ENCODE measurements around the gene RBKS. TPM values are rescaled to one million over a fixed set of nuclear protein-coding genes. Genes with fewer than 3 reads are reported as not detected.

RBKS gene
- total and polyA plus RNA-seq, 2 of the 13 experiments (the other 11 are each of a cell fraction or from before 2014, with no cell fraction given), result 7.7 to 8.3 TPM

DNA sequence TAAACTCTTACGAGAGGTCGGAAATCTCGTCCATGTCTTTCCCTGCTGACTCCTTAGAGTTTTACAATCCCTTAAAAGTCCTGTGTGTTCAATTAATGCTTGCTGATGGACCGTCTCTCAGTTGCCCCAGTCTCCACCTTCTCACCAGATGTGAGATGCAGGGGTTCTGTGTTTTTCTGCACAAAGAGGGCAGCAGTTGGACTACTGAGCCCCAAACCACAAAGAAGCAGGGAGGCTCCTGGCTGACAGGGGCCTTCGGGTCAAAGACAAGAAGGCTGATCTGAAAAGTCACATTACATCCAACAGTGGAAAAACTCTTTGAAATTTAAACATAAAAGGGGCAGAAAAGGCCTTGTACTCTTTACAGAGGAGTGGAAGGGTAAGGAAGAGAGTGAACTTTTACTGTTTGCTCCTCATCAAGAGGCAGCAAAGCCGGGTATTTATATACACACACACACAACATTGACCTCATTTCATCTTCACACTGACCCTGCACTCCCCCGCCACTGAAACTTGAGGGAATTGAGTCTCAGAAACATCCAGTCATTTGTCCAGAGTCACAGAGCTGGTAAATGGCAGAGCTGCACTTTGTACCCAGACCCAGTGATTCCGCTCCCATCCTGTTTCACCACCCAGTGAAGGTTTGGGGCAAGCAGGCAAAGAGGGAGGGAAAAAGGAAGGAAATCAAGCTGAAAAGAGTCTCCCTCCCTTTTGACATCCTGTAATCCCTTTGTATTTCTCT is 94.9 kb downstream of the RBKS start (continued):
- TF ChIP-seq PRPF4 (IDR thresholded peaks at IDR 0.05; ENCODE audit: low read depth, low read length, poor library complexity, severe bottlenecking) (no peak), SALL1 (CRISPR knock-in tag; IDR thresholded peaks at IDR 0.05) (peak; percentile 56; the same call in 1 of the 2 replicates), ARHGAP35 (CRISPR knock-in tag; IDR thresholded peaks at IDR 0.05; ENCODE audit: borderline replicate concordance) (no peak), ZSCAN25 (CRISPR knock-in tag; IDR thresholded peaks at IDR 0.05) (0 out of 2 replicates have a peak, but pooled peaks have one; percentile 41), ZMYM3 (CRISPR knock-in tag; IDR thresholded peaks at IDR 0.05) (peak; percentile 83), GABPA (IDR thresholded peaks at IDR 0.05; ENCODE audit: low read depth, low read length) (no peak), GABPA (CRISPR knock-in tag; IDR thresholded peaks at IDR 0.05; ENCODE audit: low read depth) (peak; percentile 39), GABPB1 (CRISPR knock-in tag; IDR thresholded peaks at IDR 0.05) (peak; percentile 26; the same call in 1 of the 2 replicates), ELF3 (CRISPR knock-in tag; IDR thresholded peaks at IDR 0.05) (peak; percentile 53; the same call in 1 of the 2 replicates), NR2F6 (IDR thresholded peaks at IDR 0.05) (peak; percentile 67), NR2F6 (CRISPR knock-in tag; IDR thresholded peaks at IDR 0.05) (peak; percentile 41; the same call in 1 of the 2 replicates), ZNF790 (CRISPR knock-in tag; IDR thresholded peaks at IDR 0.05; ENCODE audit: borderline replicate concordance) (no peak), KAT8 (CRISPR knock-in tag; IDR thresholded peaks at IDR 0.05) (peak; percentile 54; the same call in 1 of the 2 replicates), ZFP37 (CRISPR knock-in tag; IDR thresholded peaks at IDR 0.05; ENCODE audit: borderline replicate concordance) (no peak), ZNF335 (CRISPR knock-in tag; IDR thresholded peaks at IDR 0.05) (peak; percentile 62; the same call in 1 of the 2 replicates), ZNF331 (CRISPR knock-in tag; IDR thresholded peaks at IDR 0.05) (peak; percentile 80; the same call in 1 of the 2 replicates), ZNF614 (CRISPR knock-in tag; IDR thresholded peaks at IDR 0.05; ENCODE audit: borderline replicate concordance) (peak; percentile 85; the same call in 1 of the 2 replicates), ETV5 (CRISPR knock-in tag; IDR thresholded peaks at IDR 0.05; ENCODE audit: borderline replicate concordance) (peak; percentile 78), YEATS4 (CRISPR knock-in tag; IDR thresholded peaks at IDR 0.05; ENCODE audit: borderline replicate concordance) (no peak), KDM2A (CRISPR knock-in tag; IDR thresholded peaks at IDR 0.05; ENCODE audit: borderline replicate concordance, low read depth) (0 out of 2 replicates have a peak, but pooled peaks have one; percentile 38)
- TF ChIP-seq, protein P1, sequence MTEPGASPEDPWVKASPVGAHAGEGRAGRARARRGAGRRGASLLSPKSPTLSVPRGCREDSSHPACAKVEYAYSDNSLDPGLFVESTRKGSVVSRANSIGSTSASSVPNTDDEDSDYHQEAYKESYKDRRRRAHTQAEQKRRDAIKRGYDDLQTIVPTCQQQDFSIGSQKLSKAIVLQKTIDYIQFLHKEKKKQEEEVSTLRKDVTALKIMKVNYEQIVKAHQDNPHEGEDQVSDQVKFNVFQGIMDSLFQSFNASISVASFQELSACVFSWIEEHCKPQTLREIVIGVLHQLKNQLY (CRISPR knock-in tag; IDR thresholded peaks at IDR 0.05), result peak; percentile 20; the same call in 1 of the 2 replicates
- TF ChIP-seq, protein P2, sequence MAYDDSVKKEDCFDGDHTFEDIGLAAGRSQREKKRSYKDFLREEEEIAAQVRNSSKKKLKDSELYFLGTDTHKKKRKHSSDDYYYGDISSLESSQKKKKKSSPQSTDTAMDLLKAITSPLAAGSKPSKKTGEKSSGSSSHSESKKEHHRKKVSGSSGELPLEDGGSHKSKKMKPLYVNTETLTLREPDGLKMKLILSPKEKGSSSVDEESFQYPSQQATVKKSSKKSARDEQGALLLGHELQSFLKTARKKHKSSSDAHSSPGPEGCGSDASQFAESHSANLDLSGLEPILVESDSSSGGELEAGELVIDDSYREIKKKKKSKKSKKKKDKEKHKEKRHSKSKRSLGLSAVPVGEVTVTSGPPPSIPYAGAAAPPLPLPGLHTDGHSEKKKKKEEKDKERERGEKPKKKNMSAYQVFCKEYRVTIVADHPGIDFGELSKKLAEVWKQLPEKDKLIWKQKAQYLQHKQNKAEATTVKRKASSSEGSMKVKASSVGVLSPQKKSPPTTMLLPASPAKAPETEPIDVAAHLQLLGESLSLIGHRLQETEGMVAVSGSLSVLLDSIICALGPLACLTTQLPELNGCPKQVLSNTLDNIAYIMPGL (CRISPR knock-in tag; IDR thresholded peaks at IDR 0.05; ENCODE audit: borderline replicate concordance in 1 of 2, low read depth in 1 of 2), result no peak
- TF ChIP-seq, protein P3, sequence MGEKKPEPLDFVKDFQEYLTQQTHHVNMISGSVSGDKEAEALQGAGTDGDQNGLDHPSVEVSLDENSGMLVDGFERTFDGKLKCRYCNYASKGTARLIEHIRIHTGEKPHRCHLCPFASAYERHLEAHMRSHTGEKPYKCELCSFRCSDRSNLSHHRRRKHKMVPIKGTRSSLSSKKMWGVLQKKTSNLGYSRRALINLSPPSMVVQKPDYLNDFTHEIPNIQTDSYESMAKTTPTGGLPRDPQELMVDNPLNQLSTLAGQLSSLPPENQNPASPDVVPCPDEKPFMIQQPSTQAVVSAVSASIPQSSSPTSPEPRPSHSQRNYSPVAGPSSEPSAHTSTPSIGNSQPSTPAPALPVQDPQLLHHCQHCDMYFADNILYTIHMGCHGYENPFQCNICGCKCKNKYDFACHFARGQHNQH (CRISPR knock-in tag; IDR thresholded peaks at IDR 0.05), result 0 out of 2 replicates have a peak, but pooled peaks have one; percentile 26
- TF ChIP-seq, protein P4, sequence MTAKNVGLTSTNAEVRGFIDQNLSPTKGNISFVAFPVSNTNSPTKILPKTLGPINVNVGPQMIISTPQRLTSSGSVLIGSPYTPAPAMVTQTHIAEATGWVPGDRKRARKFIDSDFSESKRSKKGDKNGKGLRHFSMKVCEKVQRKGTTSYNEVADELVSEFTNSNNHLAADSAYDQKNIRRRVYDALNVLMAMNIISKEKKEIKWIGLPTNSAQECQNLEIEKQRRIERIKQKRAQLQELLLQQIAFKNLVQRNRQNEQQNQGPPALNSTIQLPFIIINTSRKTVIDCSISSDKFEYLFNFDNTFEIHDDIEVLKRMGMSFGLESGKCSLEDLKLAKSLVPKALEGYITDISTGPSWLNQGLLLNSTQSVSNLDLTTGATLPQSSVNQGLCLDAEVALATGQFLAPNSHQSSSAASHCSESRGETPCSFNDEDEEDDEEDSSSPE (CRISPR knock-in tag; IDR thresholded peaks at IDR 0.05), result peak; percentile 45

Data from HepG2 (cell line).